ENCODE measurements around the gene RPS3A. TPM values are rescaled to one million over a fixed set of nuclear protein-coding genes. Genes with fewer than 3 reads are reported as not detected.

RPS3A gene
- total and polyA plus RNA-seq, 4 donors = 337 to 1,043 (median 588) TPM

GRCh38 chr4:151107063-151107462 is 7.6 kb downstream of the RPS3A start:
- Histone ChIP-seq H3K4me1 (ENCODE audit: control insufficient read depth in 4 of 4, insufficient read depth in 4 of 4, low read length in 3 of 4) (peaks cover 0 to 4% (median 0%) of the 10 kb centered on the region in 4 donors), H3K27me3 (ENCODE audit: control insufficient read depth in 4 of 4, insufficient read depth in 4 of 4, low read length in 3 of 4) (no peaks in the 10 kb centered on the region), H3K9me3 (ENCODE audit: control insufficient read depth in 4 of 4, low read length in 3 of 4) (no peaks in the 10 kb centered on the region), H3K36me3 (ENCODE audit: control insufficient read depth in 4 of 4, insufficient read depth in 3 of 4, low read depth in 1 of 4, low read length in 3 of 4) (peaks cover 19 to 49% (median 39%) of the 10 kb centered on the region in 4 donors), H3K9ac (ENCODE audit: low read depth in 1 of 2, low read length in 2 of 2) (no peak overlapping the region), H3K27ac (ENCODE audit: low read depth in 1 of 2, low read length in 2 of 2) (no peak overlapping the region), H3K4me3 (ENCODE audit: low read depth in 1 of 3, low read length in 3 of 3) (no peak overlapping the region)
- 96% methylated on average over 3 of the region's 3 CpGs for WGBS
- TF ChIP-seq, protein P1, sequence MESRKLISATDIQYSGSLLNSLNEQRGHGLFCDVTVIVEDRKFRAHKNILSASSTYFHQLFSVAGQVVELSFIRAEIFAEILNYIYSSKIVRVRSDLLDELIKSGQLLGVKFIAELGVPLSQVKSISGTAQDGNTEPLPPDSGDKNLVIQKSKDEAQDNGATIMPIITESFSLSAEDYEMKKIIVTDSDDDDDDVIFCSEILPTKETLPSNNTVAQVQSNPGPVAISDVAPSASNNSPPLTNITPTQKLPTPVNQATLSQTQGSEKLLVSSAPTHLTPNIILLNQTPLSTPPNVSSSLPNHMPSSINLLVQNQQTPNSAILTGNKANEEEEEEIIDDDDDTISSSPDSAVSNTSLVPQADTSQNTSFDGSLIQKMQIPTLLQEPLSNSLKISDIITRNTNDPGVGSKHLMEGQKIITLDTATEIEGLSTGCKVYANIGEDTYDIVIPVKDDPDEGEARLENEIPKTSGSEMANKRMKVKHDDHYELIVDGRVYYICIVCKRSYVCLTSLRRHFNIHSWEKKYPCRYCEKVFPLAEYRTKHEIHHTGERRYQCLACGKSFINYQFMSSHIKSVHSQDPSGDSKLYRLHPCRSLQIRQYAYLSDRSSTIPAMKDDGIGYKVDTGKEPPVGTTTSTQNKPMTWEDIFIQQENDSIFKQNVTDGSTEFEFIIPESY (IDR thresholded peaks at IDR 0.05) = no peak
- TF ChIP-seq MAX (IDR thresholded peaks at IDR 0.05) = no peak
- TF ChIP-seq TAF1 (conservative IDR thresholded peaks at IDR 0.05) = no peak
- TF ChIP-seq FOXA2 (IDR thresholded peaks at IDR 0.05) = no peak
- TF ChIP-seq RAD21 (IDR thresholded peaks at IDR 0.05) = no peak
- TF ChIP-seq, protein P2, sequence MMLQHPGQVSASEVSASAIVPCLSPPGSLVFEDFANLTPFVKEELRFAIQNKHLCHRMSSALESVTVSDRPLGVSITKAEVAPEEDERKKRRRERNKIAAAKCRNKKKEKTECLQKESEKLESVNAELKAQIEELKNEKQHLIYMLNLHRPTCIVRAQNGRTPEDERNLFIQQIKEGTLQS (IDR thresholded peaks at IDR 0.05) = no peak
- TF ChIP-seq, protein P3, sequence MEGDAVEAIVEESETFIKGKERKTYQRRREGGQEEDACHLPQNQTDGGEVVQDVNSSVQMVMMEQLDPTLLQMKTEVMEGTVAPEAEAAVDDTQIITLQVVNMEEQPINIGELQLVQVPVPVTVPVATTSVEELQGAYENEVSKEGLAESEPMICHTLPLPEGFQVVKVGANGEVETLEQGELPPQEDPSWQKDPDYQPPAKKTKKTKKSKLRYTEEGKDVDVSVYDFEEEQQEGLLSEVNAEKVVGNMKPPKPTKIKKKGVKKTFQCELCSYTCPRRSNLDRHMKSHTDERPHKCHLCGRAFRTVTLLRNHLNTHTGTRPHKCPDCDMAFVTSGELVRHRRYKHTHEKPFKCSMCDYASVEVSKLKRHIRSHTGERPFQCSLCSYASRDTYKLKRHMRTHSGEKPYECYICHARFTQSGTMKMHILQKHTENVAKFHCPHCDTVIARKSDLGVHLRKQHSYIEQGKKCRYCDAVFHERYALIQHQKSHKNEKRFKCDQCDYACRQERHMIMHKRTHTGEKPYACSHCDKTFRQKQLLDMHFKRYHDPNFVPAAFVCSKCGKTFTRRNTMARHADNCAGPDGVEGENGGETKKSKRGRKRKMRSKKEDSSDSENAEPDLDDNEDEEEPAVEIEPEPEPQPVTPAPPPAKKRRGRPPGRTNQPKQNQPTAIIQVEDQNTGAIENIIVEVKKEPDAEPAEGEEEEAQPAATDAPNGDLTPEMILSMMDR (IDR thresholded peaks at IDR 0.05; ENCODE audit: low read depth, low read length, missing input control) = no peak
- TF ChIP-seq EGR1 (IDR thresholded peaks at IDR 0.05; ENCODE audit: low read depth in 2 of 2) = no peak
- TF ChIP-seq NR2F2 (IDR thresholded peaks at IDR 0.05) = no peak
- TF ChIP-seq RXRA (IDR thresholded peaks at IDR 0.05) = no peak
- TF ChIP-seq HNF4G (IDR thresholded peaks at IDR 0.05) = no peak
- TF ChIP-seq YY1 (IDR thresholded peaks at IDR 0.05) = no peak
- TF ChIP-seq HNF4A (conservative IDR thresholded peaks at IDR 0.05) = no peak
- no peak for TF ChIP-seq GABPA (IDR thresholded peaks at IDR 0.05 in 1 of 2, conservative IDR thresholded peaks at IDR 0.05 in 1 of 2)
- TF ChIP-seq FOXA1 (IDR thresholded peaks at IDR 0.05) = no peak
- TF ChIP-seq, protein P4, sequence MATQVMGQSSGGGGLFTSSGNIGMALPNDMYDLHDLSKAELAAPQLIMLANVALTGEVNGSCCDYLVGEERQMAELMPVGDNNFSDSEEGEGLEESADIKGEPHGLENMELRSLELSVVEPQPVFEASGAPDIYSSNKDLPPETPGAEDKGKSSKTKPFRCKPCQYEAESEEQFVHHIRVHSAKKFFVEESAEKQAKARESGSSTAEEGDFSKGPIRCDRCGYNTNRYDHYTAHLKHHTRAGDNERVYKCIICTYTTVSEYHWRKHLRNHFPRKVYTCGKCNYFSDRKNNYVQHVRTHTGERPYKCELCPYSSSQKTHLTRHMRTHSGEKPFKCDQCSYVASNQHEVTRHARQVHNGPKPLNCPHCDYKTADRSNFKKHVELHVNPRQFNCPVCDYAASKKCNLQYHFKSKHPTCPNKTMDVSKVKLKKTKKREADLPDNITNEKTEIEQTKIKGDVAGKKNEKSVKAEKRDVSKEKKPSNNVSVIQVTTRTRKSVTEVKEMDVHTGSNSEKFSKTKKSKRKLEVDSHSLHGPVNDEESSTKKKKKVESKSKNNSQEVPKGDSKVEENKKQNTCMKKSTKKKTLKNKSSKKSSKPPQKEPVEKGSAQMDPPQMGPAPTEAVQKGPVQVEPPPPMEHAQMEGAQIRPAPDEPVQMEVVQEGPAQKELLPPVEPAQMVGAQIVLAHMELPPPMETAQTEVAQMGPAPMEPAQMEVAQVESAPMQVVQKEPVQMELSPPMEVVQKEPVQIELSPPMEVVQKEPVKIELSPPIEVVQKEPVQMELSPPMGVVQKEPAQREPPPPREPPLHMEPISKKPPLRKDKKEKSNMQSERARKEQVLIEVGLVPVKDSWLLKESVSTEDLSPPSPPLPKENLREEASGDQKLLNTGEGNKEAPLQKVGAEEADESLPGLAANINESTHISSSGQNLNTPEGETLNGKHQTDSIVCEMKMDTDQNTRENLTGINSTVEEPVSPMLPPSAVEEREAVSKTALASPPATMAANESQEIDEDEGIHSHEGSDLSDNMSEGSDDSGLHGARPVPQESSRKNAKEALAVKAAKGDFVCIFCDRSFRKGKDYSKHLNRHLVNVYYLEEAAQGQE (IDR thresholded peaks at IDR 0.05) = no peak
- DNase-seq (ENCODE audit: low spot score) = no peak

- Histone ChIP-seq H3K9me3 (ENCODE audit: control insufficient read depth in 4 of 4, low read length in 3 of 4) (no peaks in the 10 kb centered on the region), H3K36me3 (ENCODE audit: control insufficient read depth in 4 of 4, insufficient read depth in 3 of 4, low read depth in 1 of 4, low read length in 3 of 4) (peaks cover 9 to 23% (median 15%) of the 10 kb centered on the region in 4 donors), H3K4me3 (ENCODE audit: low read depth in 1 of 3, low read length in 3 of 3) (no peak overlapping the region), H3K4me1 (ENCODE audit: control insufficient read depth in 4 of 4, insufficient read depth in 4 of 4, low read length in 3 of 4) (no peaks in the 10 kb centered on the region), H3K9ac (ENCODE audit: low read depth in 1 of 2, low read length in 2 of 2) (no peak overlapping the region), H3K27ac (ENCODE audit: low read depth in 1 of 2, low read length in 2 of 2) (no peak overlapping the region), H3K27me3 (ENCODE audit: control insufficient read depth in 4 of 4, insufficient read depth in 4 of 4, low read length in 3 of 4) (no peaks in the 10 kb centered on the region)
- no peak for DNase-seq (ENCODE audit: low spot score)
- WGBS = over 99% methylated on average over 3 of the region's 3 CpGs
- TF ChIP-seq FOXA1 (IDR thresholded peaks at IDR 0.05) (no peak), HNF4A (conservative IDR thresholded peaks at IDR 0.05) (no peak), TAF1 (conservative IDR thresholded peaks at IDR 0.05) (no peak), NR2F2 (IDR thresholded peaks at IDR 0.05) (no peak), GABPA (IDR thresholded peaks at IDR 0.05 in 1 of 2, conservative IDR thresholded peaks at IDR 0.05 in 1 of 2) (no peak), EGR1 (IDR thresholded peaks at IDR 0.05; ENCODE audit: low read depth in 2 of 2) (no peak), MAX (IDR thresholded peaks at IDR 0.05) (no peak), YY1 (IDR thresholded peaks at IDR 0.05) (no peak)
- TF ChIP-seq, protein P3 (IDR thresholded peaks at IDR 0.05; ENCODE audit: low read depth, low read length, missing input control) = no peak
- TF ChIP-seq, protein P2 (IDR thresholded peaks at IDR 0.05) = no peak
Observed at GRCh38 chr4:151110236-151110635, 10.8 kb downstream of the RPS3A start.
